ENCODE measurements around the gene MYO1F.

The MYO1F gene

GRCh38 chr19:8592231-8593009 lies 15.2 kb upstream of the MYO1F start:
- DNase-seq (ENCODE audit: extremely low spot score): peak; percentile 96
- TF ChIP-seq TARDBP (IDR thresholded peaks at IDR 0.05) (no peak), HDGF (IDR thresholded peaks at IDR 0.05; ENCODE audit: borderline replicate concordance) (peak; percentile 95), SP1 (IDR thresholded peaks at IDR 0.05) (peak; percentile 44; the same call in 1 of the 2 replicates), ELF4 (IDR thresholded peaks at IDR 0.05) (no peak), FOXK2 (IDR thresholded peaks at IDR 0.05) (no peak), FOXA1 (IDR thresholded peaks at IDR 0.05) (no peak), NFRKB (IDR thresholded peaks at IDR 0.05) (no peak)
- CTCF ChIA-PET: interaction anchor here (1.4 kb wide), 1 partner anchor 10 kb away, joined by 4 read pairs; no protein-coding TSS in a partner anchor
- POLR2A ChIA-PET: no interaction called here

GRCh38 chr19:8589177-8589714 lies 12.0 kb upstream of the MYO1F start:
- TF ChIP-seq LEF1 (IDR thresholded peaks at IDR 0.05; ENCODE audit: borderline replicate concordance) (no peak), SP1 (IDR thresholded peaks at IDR 0.05) (no peak), HDGF (IDR thresholded peaks at IDR 0.05; ENCODE audit: borderline replicate concordance) (no peak), BHLHE40 (IDR thresholded peaks at IDR 0.05; ENCODE audit: borderline replicate concordance) (no peak), PKNOX1 (IDR thresholded peaks at IDR 0.05) (no peak)
- ChIA-PET POLR2A (no interaction called here), CTCF (interaction anchor here (0.6 kb wide), 1 partner anchor 59 kb away, joined by 3 read pairs; no protein-coding TSS in a partner anchor)
- no peak for DNase-seq (ENCODE audit: extremely low spot score)

GRCh38 chr19:8585894-8586750 lies 8.9 kb upstream of the MYO1F start:
- POLR2A ChIA-PET: interaction anchor here (1.0 kb wide), 1 partner anchor 72 kb away, joined by 4 read pairs; the partner anchor contains the start of gene ZNF414
- peak; percentile 74 for DNase-seq (ENCODE audit: extremely low spot score)
- TF ChIP-seq BHLHE40 (IDR thresholded peaks at IDR 0.05; ENCODE audit: borderline replicate concordance) (no peak), PKNOX1 (IDR thresholded peaks at IDR 0.05) (peak; percentile 62)
- CTCF ChIA-PET: interaction anchor here (0.6 kb wide), 1 partner anchor 249 kb away, joined by 4 read pairs; no protein-coding TSS in a partner anchor

GRCh38 chr19:8584965-8585893 lies 8.0 kb upstream of the MYO1F start:
- POLR2A ChIA-PET: no interaction called here
- DNase-seq (ENCODE audit: extremely low spot score): no peak
- TF ChIP-seq BHLHE40 (IDR thresholded peaks at IDR 0.05; ENCODE audit: borderline replicate concordance): no peak
- TF ChIP-seq SP1 (IDR thresholded peaks at IDR 0.05): no peak
- no peak for TF ChIP-seq FOXM1 (IDR thresholded peaks at IDR 0.05; ENCODE audit: borderline replicate concordance)
- no peak for TF ChIP-seq ZNF384 (IDR thresholded peaks at IDR 0.05)
- no peak for TF ChIP-seq TARDBP (IDR thresholded peaks at IDR 0.05)
- no peak for TF ChIP-seq L3MBTL2 (conservative IDR thresholded peaks at IDR 0.05)
- TF ChIP-seq ELF4 (IDR thresholded peaks at IDR 0.05): no peak
- TF ChIP-seq PKNOX1 (IDR thresholded peaks at IDR 0.05): no peak
- no peak for TF ChIP-seq LEF1 (IDR thresholded peaks at IDR 0.05; ENCODE audit: borderline replicate concordance)
- CTCF ChIA-PET: interaction anchor here (0.6 kb wide), 1 partner anchor 235 kb away, joined by 4 read pairs; no protein-coding TSS in a partner anchor

- TF ChIP-seq HDGF (IDR thresholded peaks at IDR 0.05; ENCODE audit: borderline replicate concordance) (no peak), SUZ12 (IDR thresholded peaks at IDR 0.05) (no peak), ARNT (IDR thresholded peaks at IDR 0.05) (no peak), SP1 (IDR thresholded peaks at IDR 0.05) (no peak), BHLHE40 (IDR thresholded peaks at IDR 0.05; ENCODE audit: borderline replicate concordance) (no peak), ELF4 (IDR thresholded peaks at IDR 0.05) (peak; percentile 14; the same call in 1 of the 2 replicates), TARDBP (IDR thresholded peaks at IDR 0.05) (no peak), FOXM1 (IDR thresholded peaks at IDR 0.05; ENCODE audit: borderline replicate concordance) (peak; percentile 36; the same call in 1 of the 2 replicates), L3MBTL2 (conservative IDR thresholded peaks at IDR 0.05) (no peak), CTBP1 (IDR thresholded peaks at IDR 0.05; ENCODE audit: borderline replicate concordance) (no peak), PKNOX1 (IDR thresholded peaks at IDR 0.05) (no peak), LEF1 (IDR thresholded peaks at IDR 0.05; ENCODE audit: borderline replicate concordance) (no peak), NFRKB (IDR thresholded peaks at IDR 0.05) (no peak), FOXA1 (IDR thresholded peaks at IDR 0.05) (no peak), FOXK2 (IDR thresholded peaks at IDR 0.05) (no peak), ZNF384 (IDR thresholded peaks at IDR 0.05) (peak; percentile 77)
- ChIA-PET POLR2A (interaction anchor here (1.1 to 3.7 kb wide), 2 partner anchors 55 to 67 kb away, joined by 3 to 25 read pairs; partner anchors contain the start of gene ZNF414), CTCF (interaction anchor here (0.5 to 1.7 kb wide), 22 partner anchors 10 to 1220 kb away, joined by 3 to 9 read pairs (median 4); partner anchors contain the start of genes MARCHF2 and ZNF414)
- peak; percentile 80 for DNase-seq (ENCODE audit: extremely low spot score)
Observed at GRCh38 chr19:8580710-8581281, 3.6 kb upstream of the MYO1F start.

Data from HEK293T (cell line).